ENCODE data around the gene GABBR1. TPM values are rescaled to one million over a fixed set of nuclear protein-coding genes. Genes with fewer than 3 reads are reported as not detected.

Gene GABBR1
- total and polyA plus RNA-seq, 2 donors (not counting 1 experiment from before 2014, with no cell fraction given), result 198 to 241 TPM

GRCh38 chr6:29620630-29621029, 12.4 kb downstream of the GABBR1 start:
- no peaks in the 10 kb centered on the region for H4K20me1 ChIP-seq (ENCODE audit: control insufficient read depth, insufficient read depth, low read length, poor library complexity, severe bottlenecking)
- Mint-ChIP-seq H3K27me3 (no peaks in the 10 kb centered on the region), H3K27ac (no peak overlapping the region), H3K9me3 (ENCODE audit: insufficient read depth) (no peaks in the 10 kb centered on the region), H3K4me3 (no peak overlapping the region), H3K4me1 (peaks cover under 1% of the 10 kb centered on the region)
- no peak overlapping the region for H2AFZ ChIP-seq (ENCODE audit: insufficient read depth, low read depth, low read length, poor library complexity, severe bottlenecking)
- no peaks in the 10 kb centered on the region for H3K9me3 ChIP-seq (ENCODE audit: control extremely low read depth in 1 of 3, control insufficient read depth in 2 of 3, insufficient read depth in 1 of 3, low read length in 2 of 3)
- TF ChIP-seq CTCF (IDR thresholded peaks at IDR 0.05) (no peak), EZH2 (IDR thresholded peaks at IDR 0.05; ENCODE audit: borderline replicate concordance, insufficient read depth, low read depth, low read length, poor library complexity, severe bottlenecking) (no peak)
- DNase-seq (no peak), ATAC-seq (ENCODE audit: low read depth) (no peak)
- intact Hi-C loops (cut with micrococcal nuclease), result no loop called here
- POLR2A ChIA-PET, result no interaction called here
- no peak overlapping the region for H3K4me2 ChIP-seq (replicated peaks; ENCODE audit: low read depth, low read length, poor library complexity, severe bottlenecking)
- H3K79me2 ChIP-seq (ENCODE audit: control insufficient read depth, insufficient read depth, low read length), result no peaks in the 10 kb centered on the region
- no peaks in the 10 kb centered on the region for H3K27me3 ChIP-seq (replicated peaks in 1 of 4; ENCODE audit: control extremely low read depth in 1 of 4, control insufficient read depth in 3 of 4, insufficient read depth in 4 of 4, low read length in 3 of 4)
- H3K36me3 ChIP-seq (replicated peaks in 1 of 2; ENCODE audit: control extremely low read depth in 1 of 2, control insufficient read depth in 1 of 2, extremely low read depth in 1 of 2, insufficient read depth in 2 of 2, low read length in 1 of 2), result peaks cover 0 to 45% of the 10 kb centered on the region in 2 experiments
- 84% methylated on average over 4 of the region's 4 CpGs for WGBS (ENCODE audit: insufficient coverage)
- H3K27ac ChIP-seq (ENCODE audit: low read length in 2 of 2), result no peak overlapping the region
- H3K4me1 ChIP-seq (ENCODE audit: control insufficient read depth in 2 of 2, insufficient read depth in 2 of 2, low read length in 2 of 2), result no peaks in the 10 kb centered on the region
- CTCF ChIA-PET, result interaction anchor here (2.0 kb wide), 1 partner anchor 33 kb away, joined by 11 read pairs; no protein-coding TSS in a partner anchor
- H3K4me3 ChIP-seq (ENCODE audit: control extremely low read depth in 1 of 5, extremely low read depth in 1 of 5, insufficient read depth in 1 of 5, low read depth in 2 of 5, low read length in 4 of 5), result no peak overlapping the region
- H3K9ac ChIP-seq (ENCODE audit: low read length), result no peak overlapping the region

DNA sequence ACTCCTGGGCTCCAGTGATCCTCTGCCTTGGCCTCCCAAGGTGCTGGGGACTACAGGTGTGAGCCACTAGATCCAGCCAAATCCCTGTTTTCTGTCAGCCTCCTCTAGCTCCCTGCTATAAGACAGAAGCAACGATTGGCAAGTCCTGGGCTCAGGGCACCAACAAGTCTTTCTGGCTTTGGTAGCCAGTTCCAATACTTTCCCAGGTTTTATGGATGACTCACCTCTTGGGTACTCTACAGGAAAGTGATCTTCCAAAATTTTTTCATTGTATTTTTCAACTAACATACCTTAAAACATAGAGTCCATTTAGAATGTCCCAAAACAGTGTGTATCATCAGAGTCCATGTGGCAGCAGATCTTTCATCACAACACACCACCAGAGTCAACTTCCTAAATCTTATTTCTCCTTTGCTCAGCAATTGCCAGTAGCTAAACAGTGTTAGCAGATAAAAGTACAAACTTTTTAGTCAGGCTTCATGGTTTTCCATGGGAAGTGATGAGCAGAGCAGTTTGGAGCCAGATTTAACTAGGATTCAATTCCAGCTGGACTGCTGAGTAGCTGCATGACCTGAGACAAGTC, 13.3 kb downstream of the GABBR1 start:
- intact Hi-C loops (cut with micrococcal nuclease), result no loop called here
- ChIA-PET CTCF (interaction anchor here (0.9 to 2.0 kb wide), 2 partner anchors 9 to 34 kb away, joined by 3 to 11 read pairs; no protein-coding TSS in a partner anchor), POLR2A (no interaction called here)
- no peak overlapping the region for H3K27ac Mint-ChIP-seq
- no peaks in the 10 kb centered on the region for H3K27me3 Mint-ChIP-seq
- WGBS (ENCODE audit: insufficient coverage), result 91% methylated on average over 1 of the region's 1 CpG
- no peaks in the 10 kb centered on the region for H3K9me3 Mint-ChIP-seq (ENCODE audit: insufficient read depth)
- Histone ChIP-seq H4K20me1 (ENCODE audit: control insufficient read depth, insufficient read depth, low read length, poor library complexity, severe bottlenecking) (no peaks in the 10 kb centered on the region), H3K4me3 (ENCODE audit: control extremely low read depth in 1 of 5, extremely low read depth in 1 of 5, insufficient read depth in 1 of 5, low read depth in 2 of 5, low read length in 4 of 5) (no peak overlapping the region), H3K9me3 (ENCODE audit: control extremely low read depth in 1 of 3, control insufficient read depth in 2 of 3, insufficient read depth in 1 of 3, low read length in 2 of 3) (no peaks in the 10 kb centered on the region), H3K4me1 (ENCODE audit: control insufficient read depth in 2 of 2, insufficient read depth in 2 of 2, low read length in 2 of 2) (no peaks in the 10 kb centered on the region), H3K9ac (ENCODE audit: low read length) (no peak overlapping the region), H3K4me2 (replicated peaks; ENCODE audit: low read depth, low read length, poor library complexity, severe bottlenecking) (no peak overlapping the region), H3K27me3 (replicated peaks in 1 of 4; ENCODE audit: control extremely low read depth in 1 of 4, control insufficient read depth in 3 of 4, insufficient read depth in 4 of 4, low read length in 3 of 4) (no peaks in the 10 kb centered on the region), H2AFZ (ENCODE audit: insufficient read depth, low read depth, low read length, poor library complexity, severe bottlenecking) (no peak overlapping the region), H3K36me3 (replicated peaks in 1 of 2; ENCODE audit: control extremely low read depth in 1 of 2, control insufficient read depth in 1 of 2, extremely low read depth in 1 of 2, insufficient read depth in 2 of 2, low read length in 1 of 2) (peaks cover 0 to 45% of the 10 kb centered on the region in 2 experiments), H3K79me2 (ENCODE audit: control insufficient read depth, insufficient read depth, low read length) (no peaks in the 10 kb centered on the region), H3K27ac (ENCODE audit: low read length in 2 of 2) (no peak overlapping the region)
- DNase-seq, result no peak
- no peak for ATAC-seq (ENCODE audit: low read depth)
- TF ChIP-seq EZH2 (IDR thresholded peaks at IDR 0.05; ENCODE audit: borderline replicate concordance, insufficient read depth, low read depth, low read length, poor library complexity, severe bottlenecking) (no peak), CTCF (IDR thresholded peaks at IDR 0.05) (no peak)
- no peak overlapping the region for H3K4me3 Mint-ChIP-seq
- H3K4me1 Mint-ChIP-seq, result no peaks in the 10 kb centered on the region
